Left hindlimb (tissue), 1 donor: ENCODE results near the gene FIZ1.

Experiments
- DNase-seq: peaks from one replicate; pipeline ENCODE4 v3.0.0-alpha.2; 2018

FIZ1 gene, protein sequence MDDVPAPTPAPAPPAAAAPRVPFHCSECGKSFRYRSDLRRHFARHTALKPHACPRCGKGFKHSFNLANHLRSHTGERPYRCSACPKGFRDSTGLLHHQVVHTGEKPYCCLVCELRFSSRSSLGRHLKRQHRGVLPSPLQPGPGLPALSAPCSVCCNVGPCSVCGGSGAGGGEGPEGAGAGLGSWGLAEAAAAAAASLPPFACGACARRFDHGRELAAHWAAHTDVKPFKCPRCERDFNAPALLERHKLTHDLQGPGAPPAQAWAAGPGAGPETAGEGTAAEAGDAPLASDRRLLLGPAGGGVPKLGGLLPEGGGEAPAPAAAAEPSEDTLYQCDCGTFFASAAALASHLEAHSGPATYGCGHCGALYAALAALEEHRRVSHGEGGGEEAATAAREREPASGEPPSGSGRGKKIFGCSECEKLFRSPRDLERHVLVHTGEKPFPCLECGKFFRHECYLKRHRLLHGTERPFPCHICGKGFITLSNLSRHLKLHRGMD

DNA sequence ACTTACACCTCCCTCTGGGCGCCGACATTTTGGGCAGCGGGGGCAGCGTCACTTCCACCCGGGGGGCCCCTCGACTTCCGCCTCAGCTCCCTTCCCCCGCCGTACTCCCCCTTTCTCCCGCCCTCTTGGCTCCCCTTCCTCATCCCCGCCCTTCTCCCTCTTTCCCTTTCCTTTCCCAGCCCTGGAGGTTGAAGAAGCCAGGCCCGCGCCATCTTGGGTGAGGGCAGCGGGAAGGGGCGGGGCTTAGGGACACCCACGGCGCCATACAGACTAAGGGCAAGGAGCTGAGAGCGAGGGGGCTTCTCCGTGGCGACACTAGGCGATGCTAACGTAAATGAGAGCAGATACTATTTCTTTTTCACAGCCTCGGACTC, at the start of gene FIZ1:
FIZ1 (minus strand) TSS at position 50 of the 374 bp plus-strand sequence. CDS start 1,652 bp downstream, outside the sequence.
- peak; percentile 100 for DNase-seq

DNA sequence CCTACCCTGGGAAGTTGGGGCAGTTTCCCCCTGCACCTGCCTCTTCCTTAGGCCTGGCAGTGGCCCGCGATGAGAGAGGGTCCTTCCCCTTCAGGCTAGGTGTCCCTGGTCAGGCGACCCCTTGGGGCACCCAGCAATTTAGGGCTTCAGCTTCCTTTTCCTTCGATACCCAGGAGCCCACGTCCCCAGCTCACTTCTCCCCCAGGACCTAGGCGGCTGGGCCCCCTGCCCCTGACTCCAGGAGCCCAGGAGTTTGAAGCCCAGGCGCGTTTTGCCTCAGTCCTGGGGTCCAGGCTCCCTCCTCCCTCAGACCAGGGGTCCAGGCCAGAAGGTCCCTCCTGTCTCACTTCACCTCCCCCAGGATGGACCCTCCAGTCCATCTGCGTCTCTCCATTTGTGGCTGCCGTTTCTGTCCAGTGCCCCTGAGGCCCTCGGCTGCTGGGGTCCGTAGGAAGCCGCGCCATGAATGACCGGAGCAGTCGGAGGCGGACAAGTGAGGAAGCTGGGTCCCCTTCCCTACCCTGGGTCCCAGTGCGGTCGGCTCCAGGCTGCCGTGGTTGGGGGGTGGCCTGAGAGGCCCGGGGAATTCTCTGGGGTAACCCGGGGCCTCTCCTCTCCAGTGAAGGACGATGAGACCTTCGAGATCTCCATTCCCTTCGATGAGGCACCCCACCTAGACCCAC, 49.4 kb upstream of the FIZ1 start:
- no peak for DNase-seq

DNA sequence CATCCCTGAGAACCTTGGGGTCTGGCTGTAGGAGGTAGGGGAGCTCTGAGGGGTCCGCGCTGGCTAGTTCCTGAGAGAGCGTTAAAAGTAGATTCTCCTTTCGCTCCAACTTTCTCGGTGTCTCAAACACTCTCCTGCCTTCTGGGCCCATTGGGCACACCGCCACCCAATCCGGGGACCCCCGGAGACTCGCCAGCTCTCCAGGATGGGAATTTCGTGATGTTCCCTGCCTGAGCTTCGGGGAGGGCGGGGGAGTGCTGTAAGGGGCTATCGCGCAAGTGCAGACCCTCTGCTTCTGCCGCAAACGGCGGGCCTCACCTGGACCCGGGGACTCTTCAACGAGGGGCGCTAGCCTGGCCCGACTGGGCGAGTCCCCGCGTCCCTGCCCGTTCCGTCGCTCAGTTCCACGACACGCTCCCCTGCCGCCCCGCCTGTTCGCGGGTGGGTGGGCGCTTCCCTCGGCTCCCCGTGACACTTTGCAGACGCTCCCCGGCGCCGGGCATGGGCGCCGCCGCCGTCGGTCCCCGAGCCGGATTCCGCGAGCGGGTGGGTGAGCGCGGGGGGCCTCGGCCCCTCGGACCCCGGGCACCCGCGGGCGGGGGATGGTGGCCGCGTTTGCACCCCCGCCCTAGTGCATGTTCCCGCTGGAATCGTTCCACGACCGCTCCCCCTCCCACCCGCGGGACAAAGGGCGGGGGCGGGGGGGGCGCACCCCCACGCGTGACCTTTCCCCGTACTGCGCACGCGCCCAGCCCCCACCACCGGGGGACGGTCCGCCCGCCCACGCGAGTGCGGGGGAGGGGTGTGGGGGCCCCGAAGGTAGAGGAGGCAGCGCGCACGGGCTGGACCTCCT, 48.6 kb upstream of the FIZ1 start, which contains the start of gene CCDC106:
CCDC106 (plus strand) TSS at position 481 of the 853 bp plus-strand sequence. CDS start 835 bp downstream, outside the sequence.
- DNase-seq: peak; percentile 87

DNA sequence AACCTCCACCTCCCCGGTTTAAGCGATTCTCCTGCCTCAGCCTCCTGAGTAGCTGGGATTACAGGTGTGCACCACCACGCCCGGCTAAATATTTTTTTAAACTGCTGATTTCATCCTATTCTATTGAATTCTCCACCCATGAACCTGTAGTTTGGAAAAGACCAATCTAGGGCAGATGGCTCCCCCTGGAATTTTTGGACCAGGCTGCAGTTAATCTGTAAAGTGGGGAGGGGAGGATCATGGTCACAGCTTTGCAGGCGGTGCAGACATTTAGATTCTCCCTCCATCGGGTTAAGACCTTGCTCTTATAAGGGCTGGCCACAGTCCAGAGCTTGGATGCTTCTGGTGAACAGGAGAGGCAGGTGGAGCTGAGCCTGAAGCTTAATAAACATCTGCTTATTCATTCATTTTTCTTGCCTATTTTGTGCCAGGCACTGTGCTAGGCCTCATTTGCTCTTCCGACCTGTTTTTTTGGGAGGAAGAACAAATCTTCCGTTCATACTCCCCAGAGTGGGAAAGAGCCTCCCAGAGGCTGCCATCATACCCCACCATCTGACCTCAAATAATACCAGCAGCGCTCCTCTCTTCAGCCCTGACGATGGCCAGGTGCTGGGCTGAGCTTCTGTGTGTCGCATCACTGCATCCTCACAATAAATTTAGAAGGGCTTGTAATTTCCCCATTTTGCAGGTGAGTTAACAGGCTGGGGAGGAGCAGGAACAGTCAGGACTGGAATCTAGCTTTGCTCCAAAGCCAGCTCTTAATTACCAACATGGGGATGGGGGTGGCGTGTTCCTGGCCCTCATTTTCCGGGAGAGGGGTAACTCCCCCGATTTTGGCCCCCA, 47.8 kb upstream of the FIZ1 start:
- DNase-seq: no peak

DNA sequence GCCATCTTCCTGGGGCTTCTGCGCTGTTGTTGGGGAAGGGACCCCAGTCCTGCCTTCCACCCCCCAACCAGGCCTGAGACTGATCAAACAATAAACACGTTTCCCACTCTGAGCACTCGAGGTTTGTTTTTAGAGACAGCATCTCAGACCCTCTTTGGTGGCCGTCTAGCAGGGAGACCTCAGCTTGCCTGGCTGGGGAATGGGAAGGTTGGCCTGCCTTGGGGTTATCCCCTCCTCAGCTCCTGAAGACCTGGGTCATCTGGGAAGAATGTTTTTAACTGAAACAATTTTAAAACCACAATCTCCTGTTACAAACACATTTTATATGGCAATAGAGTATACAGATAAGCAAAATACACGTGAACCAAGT, 46.2 kb upstream of the FIZ1 start:
- no peak for DNase-seq

DNA sequence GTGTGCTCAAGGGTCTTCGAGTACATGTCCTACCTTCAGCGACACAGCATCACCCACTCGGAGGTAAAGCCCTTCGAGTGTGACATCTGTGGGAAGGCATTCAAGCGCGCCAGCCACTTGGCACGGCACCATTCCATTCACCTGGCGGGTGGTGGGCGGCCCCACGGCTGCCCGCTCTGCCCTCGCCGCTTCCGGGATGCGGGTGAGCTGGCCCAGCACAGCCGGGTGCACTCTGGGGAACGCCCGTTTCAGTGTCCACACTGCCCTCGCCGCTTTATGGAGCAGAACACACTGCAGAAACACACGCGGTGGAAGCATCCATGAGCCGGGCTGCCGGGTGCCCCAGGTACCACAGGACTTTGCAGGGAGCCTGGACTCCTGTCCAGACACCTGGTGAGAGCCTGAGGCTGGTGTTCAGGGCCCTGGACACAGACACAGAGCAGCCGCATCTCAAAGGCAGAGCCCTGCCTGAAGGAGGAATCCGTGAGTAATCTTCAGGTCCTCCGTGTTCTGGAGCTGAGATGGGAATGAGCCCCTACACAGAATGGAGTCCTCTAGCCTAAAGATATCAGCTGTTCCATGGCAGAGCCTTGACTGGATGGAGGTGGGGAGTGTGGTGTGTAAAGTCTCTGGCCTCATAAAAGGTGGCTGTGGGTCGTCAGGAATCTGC, 45.7 kb upstream of the FIZ1 start:
- no peak for DNase-seq

DNA sequence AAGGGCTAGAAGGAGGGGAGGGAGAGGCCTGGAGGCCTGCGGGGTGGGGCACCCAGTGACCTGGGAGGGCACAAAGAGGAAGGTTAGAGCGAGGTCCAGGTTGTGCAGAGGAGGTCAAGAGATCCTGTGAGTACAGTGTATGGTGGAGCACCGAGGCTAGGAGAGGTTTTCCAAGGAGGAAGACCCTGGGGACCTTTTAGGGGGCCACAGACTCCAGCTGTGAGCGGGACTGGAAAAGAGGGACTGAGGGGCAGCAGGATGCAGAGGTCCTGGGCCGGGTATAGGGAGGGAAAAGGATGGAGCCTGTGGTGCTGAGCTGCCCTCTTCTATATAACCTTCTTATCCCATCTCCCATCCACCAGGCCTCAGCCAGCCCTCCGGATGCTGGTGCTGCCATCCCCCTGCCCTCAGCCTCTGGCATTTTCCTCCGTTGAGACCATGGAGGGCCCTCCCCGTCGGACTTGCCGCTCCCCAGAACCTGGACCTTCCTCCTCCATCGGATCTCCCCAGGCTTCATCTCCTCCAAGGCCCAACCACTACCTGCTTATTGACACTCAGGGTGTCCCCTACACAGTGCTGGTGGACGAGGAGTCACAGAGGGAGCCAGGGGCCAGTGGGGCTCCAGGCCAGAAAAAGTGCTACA, 45.0 kb upstream of the FIZ1 start:
- no peak for DNase-seq

DNA sequence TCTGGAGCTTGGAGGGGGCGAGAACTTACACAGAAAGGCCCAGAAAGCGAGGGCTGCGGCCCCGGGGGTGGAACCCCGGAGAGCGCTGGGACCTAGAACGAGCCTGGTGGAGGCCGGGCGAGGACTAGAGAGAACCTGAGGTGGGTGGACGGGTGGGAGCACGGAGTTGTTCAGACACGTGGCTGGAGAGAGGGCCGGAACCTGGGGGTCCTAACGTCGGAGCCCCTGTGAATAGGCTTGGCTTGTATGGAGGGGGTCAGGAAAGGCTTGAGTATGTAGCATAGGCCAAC, 44.5 kb upstream of the FIZ1 start:
- no peak for DNase-seq

DNA sequence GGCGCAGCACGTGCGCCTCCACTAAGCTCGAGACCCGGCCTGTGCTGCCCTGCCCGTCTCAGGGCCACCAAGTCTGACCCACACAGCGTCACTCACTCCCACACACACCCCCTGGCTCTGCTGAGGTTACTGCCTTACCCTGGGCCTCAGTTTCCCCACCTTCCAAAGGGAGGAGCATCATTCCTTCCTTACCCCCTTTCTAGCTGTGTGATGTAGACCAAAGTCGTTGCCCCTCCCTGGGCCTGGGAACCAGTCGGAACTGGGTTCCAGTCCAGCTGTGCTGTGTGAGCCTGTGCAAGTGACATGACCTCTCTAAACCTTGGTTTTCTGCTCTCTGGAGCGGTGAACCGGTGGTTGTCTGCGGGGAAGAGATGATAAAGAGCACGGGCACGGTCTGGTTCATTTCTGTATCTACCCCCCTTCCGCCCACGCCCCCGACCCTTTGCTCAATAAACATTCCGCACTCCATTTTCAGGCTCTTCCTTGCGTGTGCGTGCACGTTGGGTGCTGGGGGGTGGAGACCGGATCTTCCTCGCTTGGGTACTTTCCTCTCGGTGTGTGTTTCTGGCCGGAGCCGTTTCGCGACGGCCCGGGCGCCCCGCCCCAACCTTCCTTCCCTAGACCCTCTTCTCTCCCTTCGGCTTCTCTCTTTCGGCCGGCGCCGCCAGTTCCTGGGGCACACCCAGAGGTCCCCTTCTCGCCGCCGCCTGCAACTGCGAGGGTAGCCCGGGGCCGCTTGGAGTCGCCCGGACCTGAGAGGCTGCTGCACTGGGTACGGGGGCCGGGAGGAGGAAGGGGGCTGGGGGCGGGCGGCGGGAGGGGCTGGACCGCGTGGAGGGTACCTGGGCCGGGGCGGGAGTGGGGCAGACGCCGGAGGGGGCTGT, 43.9 kb upstream of the FIZ1 start, which contains the start of gene ZNF581:
ZNF581 (plus strand) TSS at position 647 of the 884 bp plus-strand sequence. CDS start 923 bp downstream, outside the sequence.
- peak; percentile 82 for DNase-seq

DNA sequence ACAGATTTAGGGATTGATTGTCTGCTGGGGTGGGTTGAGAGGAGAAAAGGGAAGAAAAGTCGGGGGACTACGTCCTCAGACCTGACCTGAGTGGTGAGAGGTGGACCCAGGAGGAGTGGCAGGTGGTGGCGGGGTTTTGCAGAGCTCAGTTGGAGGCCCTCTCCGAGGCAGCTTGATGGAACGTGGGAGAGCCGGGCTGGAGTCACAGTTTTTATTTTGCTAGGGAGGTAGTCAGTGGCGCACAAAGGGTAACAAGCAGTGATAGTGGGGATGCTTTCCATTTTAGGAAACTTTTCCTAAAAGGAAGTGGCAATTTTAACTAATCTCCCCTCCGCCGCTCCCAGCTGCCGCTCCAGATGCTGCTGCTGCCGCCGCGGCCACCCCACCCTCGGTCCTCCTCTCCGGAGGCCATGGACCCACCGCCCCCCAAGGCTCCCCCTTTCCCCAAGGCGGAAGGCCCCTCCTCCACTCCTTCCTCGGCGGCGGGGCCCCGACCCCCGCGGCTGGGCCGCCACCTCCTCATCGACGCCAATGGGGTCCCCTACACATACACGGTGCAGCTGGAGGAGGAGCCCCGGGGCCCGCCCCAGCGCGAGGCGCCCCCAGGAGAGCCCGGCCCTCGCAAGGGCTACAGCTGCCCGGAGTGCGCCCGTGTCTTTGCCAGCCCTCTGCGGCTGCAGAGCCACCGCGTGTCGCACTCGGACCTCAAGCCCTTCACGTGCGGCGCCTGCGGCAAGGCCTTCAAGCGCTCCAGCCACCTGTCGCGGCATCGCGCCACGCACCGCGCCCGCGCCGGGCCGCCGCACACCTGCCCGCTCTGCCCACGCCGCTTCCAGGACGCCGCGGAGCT, 43.1 kb upstream of the FIZ1 start:
- no peak for DNase-seq

DNA sequence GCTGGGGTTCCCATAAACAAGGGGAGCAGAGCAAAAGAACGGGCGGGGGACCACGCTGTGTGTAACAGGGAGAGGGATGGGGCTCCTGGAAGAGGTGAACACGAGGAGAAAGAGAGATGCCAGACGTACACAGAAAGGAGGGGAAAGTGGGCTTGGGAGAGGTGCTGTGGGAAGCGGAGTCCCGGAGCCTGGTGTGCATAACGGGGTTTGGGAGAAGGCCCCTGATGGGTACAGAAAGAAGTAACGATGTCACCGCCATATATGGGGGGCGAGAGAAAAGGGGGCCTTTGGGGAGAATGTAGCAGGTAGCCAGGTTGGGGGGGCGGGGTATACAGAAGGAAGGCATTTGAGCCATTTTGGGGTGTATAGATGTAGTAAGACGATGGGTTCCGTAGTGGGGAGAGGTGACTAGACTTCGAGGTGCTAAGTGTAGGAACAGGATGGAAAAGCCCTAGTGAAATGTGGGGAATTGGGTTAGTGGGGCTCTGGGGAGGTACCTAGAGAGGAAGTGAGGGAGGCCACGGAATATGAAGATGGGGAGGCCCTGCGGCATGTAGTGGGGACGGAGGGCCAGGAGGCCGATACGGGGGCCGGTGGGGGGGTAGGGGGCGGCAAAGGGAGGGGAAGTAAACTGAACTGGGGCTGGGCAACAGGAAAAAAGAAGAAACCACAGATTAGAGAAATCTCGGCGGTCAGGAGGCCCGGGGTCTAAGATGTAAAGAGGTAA, 42.3 kb upstream of the FIZ1 start:
- DNase-seq: peak; percentile 56

DNA sequence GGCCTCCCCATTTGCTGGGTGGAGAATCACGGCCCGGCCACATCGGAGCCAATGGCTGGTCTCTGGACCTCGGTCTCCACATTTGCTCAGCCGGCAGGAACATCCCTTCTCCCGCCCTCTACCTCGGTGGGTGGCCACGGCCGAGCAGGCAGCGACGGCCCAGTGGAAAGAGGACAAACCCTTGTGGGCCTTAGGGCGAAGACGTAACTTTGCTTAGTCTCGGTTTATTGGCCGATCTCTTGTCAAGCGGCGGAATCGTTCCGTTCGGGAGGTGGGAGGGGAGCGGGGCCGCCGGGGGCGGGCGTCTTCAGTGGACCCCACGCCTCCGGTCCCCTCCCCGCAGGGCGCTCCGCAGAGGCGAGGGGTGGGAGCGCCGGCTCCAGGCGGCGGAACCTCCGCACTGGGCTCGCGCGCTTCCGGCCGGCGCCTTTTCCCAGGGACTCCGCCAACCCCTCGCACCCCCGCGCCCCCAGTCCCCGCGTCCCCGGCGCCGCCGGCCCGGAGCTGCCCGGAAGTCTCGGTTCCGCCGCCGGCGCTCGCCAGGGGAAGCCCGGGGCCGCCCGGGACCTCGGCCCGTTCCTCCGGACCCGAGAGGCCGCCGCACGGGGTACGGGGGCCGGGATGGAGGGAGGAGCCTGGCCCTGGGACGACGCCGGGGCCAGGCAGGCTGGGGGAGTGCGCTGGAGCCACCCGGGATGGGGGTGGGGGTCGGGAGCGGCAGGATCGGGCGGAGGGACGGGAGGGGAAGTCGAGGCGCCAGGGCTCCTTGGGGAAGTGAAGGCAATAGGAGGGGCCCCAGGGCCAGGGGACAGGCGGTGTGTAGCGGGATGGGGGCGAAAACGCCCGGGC, 41.5 kb upstream of the FIZ1 start, which contains the start of gene ZNF580:
ZNF580 (plus strand) TSS at position 426 of the 849 bp plus-strand sequence. CDS start 1,507 bp downstream, outside the sequence.
- peak; percentile 89 for DNase-seq

DNA sequence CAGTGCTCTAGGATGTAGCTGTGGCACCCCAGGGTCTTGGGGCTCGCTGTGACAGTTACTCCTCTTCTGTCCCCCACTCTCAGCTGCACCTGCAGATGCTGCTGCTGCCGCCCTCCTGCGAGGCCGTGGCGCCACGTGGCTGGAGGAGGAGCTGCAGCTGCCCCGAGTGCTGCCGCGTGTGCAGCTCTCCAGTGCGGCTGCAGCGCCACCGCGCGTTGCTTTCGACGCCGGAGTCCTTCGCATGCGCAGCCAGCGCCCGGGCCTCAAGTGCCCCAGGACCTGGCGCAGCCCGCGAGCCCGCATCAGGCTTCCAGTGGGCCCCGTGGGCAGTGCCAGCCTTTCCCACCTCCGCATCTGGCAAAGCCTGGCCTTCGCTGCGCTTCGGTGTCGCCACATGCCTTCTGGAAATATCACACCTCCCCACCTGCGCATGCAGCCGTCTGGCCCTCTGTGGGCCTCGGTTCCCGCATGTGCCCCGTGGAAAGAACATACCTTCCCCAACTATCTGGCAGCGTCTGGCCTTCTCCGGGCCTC, 40.8 kb upstream of the FIZ1 start:
- DNase-seq: peak; percentile 85

DNA sequence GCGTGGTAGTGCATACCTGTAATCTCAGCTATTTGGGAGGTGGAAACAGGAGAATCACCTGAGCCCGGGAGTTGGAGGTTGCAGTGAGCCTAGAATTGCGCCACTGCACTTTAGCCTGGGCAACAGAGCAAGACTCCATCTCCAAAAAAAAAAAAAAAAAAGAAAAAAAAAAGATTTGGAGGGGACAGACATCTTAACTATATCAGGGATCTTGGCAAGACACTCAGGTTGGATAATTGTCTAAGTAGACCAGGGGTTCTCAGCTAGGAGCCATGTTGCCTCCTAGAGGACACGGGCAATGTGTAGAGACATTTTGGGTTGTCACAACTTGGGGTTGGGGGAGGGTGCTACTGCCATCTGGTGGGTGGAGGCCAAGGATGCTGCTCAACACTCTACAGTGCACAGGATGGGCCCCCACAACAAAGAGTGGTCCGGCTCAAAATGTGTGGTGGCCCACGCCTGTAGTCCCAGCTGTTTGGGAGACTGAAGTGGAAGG, 39.6 kb upstream of the FIZ1 start:
- no peak for DNase-seq

DNA sequence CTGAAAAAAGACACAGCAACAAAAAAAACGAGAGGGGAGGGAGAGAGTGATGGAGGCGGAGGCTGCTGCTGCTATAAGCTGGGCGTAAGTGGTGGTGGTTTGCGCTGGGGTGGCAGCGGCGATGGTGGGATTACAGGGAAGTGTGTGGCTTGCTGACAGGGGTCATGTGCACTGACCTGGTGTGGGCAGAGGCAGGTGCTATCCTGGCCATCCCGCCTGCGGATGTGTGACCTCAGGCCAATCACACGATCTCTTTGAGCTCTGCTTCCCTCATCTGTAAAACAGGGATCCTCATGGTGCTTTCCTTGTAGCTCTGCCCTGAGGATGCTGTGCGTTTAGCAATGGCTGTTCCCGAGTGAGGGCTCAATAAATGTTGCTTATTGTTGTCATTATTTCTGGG, 38.2 kb upstream of the FIZ1 start:
- no peak for DNase-seq

DNA sequence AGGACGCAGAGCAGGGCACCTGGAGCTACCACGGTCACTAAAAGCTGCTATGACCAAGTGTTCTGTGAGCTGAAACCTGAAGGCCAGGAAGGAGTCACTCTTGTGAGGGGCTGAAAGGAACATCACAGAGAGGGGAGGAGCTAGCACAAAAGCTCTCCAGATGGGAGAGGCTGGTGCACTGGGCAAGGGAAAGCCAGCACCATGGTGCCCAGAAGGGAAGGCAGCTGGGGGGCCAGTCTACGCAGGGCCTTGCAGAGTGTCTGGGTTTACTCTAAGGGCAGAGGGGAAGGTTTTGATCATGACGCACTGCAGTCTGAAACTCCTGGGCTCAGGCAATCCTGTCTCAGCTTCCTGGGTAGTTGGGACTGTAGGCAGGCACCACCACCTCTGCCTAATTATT, 37.4 kb upstream of the FIZ1 start:
- peak; percentile 15 for DNase-seq
